Measurements from ENCODE around the gene TRIM22.

- TF ChIP-seq CTCF (IDR thresholded peaks at IDR 0.05; ENCODE audit: low read length), result no peak
- no peak for TF ChIP-seq EZH2phosphoT487 (IDR thresholded peaks at IDR 0.05; ENCODE audit: low read length)
Observed at GRCh38 chr11:5719703-5720495, 30.3 kb downstream of the TRIM22 start.
